ENCODE measurements around the gene ANAPC2.

DNA sequence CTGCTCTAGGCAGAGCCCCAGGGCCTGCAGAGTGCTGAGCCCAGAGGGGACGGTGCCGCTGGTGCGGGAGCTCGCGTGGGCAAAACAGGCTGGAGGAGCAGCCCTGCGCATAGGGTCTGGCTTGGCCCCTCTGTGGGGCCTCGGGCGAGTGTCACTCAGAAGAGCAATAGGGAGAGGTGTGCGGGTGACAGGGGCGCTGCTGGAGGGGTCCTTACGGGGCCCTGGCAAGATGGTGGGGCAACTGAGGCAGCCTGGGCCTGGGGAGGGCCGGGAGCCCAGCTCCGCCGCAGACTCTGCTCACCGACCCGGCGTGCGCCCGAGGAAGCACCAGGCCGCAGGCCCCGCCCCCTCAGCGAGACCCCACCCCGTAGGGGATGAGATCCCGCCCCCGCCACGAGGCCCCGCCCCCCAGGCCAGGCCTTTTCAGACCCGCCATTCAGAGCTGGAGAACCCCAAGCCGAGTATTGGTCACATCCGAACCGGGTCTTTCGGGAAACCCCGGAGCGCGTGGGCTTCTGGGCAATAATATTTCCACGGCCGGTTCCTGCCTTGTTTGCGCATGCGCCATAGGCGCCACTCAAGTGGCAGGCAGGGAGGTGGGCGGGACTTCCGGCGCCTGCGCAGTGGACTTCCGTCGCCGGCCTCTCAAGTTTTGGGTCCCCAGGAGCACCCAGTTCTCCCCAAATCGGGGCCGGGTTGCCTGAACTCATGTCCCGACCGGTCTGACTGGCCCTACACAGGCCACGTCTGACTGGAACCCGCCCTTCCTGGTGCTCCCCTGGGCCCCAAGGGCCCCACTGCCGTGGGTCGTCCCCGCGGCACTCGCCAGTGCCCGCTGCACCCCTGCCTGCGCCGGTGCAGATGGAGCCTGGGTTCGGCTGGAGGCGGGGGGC is 35.0 kb upstream of the ANAPC2 start:
- TF ChIP-seq, protein P1, sequence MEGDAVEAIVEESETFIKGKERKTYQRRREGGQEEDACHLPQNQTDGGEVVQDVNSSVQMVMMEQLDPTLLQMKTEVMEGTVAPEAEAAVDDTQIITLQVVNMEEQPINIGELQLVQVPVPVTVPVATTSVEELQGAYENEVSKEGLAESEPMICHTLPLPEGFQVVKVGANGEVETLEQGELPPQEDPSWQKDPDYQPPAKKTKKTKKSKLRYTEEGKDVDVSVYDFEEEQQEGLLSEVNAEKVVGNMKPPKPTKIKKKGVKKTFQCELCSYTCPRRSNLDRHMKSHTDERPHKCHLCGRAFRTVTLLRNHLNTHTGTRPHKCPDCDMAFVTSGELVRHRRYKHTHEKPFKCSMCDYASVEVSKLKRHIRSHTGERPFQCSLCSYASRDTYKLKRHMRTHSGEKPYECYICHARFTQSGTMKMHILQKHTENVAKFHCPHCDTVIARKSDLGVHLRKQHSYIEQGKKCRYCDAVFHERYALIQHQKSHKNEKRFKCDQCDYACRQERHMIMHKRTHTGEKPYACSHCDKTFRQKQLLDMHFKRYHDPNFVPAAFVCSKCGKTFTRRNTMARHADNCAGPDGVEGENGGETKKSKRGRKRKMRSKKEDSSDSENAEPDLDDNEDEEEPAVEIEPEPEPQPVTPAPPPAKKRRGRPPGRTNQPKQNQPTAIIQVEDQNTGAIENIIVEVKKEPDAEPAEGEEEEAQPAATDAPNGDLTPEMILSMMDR (IDR thresholded peaks at IDR 0.05; ENCODE audit: low read length), result no peak
- TF ChIP-seq EZH2 (optimal IDR thresholded peaks at IDR 0.05; ENCODE audit: low read depth, low read length), result no peak

Measured in MM.1S (cell line).